Testis (tissue), 3 donors: Measurements from ENCODE around the gene ROPN1B. TPM values are rescaled to one million over a fixed set of nuclear protein-coding genes. Genes with fewer than 3 reads are reported as not detected.

Experiments used
- DNase-seq: peaks from one replicate; pipeline ENCODE4 v3.0.0-alpha.2; 2019
- H3K27ac ChIP-seq, 2 donors: fragments of 200-600 bp; sonication (generic); one replicate each; pipeline ENCODE4 v1.5.1; 2019
- H3K27me3 ChIP-seq: fragments of 200-600 bp; sonication (generic); one replicate; pipeline ENCODE4 v1.5.1; 2019
- H3K36me3 ChIP-seq: fragments of 200-600 bp; sonication (generic); one replicate; pipeline ENCODE4 v1.5.1; 2017; ENCODE audit warnings: low read depth; ENCODE audit errors: missing control alignments
- H3K4me1 ChIP-seq: fragments of 200-600 bp; sonication (generic); one replicate; pipeline ENCODE4 v1.5.1; 2019
- H3K4me3 ChIP-seq, 2 donors: fragments of 200-600 bp; sonication (generic); one replicate each; pipeline ENCODE4 v1.5.1; 2017 to 2019
- H3K9me3 ChIP-seq: fragments of 200-600 bp; sonication (generic); one replicate; pipeline ENCODE4 v1.5.1; 2017
- CTCF ChIP-seq, 3 experiments: fragments of 450-650 bp in 2 of 3; fragments of 200-600 bp in 1 of 3; sonication (generic) in 1 of 3; IDR thresholded peaks; one replicate each; pipeline ENCODE4 v1.5.1; 2016 to 2019; ENCODE audit warnings: antibody characterized with exemption in 3 of 3, mild to moderate bottlenecking in 2 of 3, moderate library complexity in 1 of 3
- POLR2A ChIP-seq: fragments of 450-650 bp; IDR thresholded peaks from one replicate; pipeline ENCODE4 v1.6.1; 2017; ENCODE audit warnings: antibody characterized with exemption, mild to moderate bottlenecking, moderate library complexity
- WGBS, 2 donors: methylation state at CpG; one replicate each; pipeline ENCODE4 v1.1.5; 2018; 5-methylcytosine and 5-hydroxymethylcytosine counted together
- intact Hi-C: fragments of 100-400 bp; cut with DNase I; formaldehyde crosslinking; loops from one replicate; pipeline ENCODE4 v1.15.1; 2023; ENCODE audit warnings: low total_unique reads
- polyA plus RNA-seq: library from polyadenylated mRNA; stranded (reverse); fragments of 350-450 nt; fragmentation: Illumina TruSeq; extraction: RNeasy Lipid Tissue Mini Kit (QIAGEN cat#74804); gene quantifications from one replicate; pipeline ENCODE4 v1.2.3, GENCODE V29; 2014; ENCODE audit warnings: low read depth, low replicate concordance; ENCODE audit not compliant: insufficient read depth
- total RNA-seq, 2 donors: library from RNA; depleted of rRNA; stranded (reverse); fragments of >200 nt; gene quantifications; one replicate each; pipeline ENCODE4 v1.2.3, GENCODE V29; 2016

The ROPN1B gene
- total and polyA plus RNA-seq, 3 donors from 2014 or later: 123 to 534 (median 239) TPM

- no peak overlapping the region for H3K27ac ChIP-seq
- TF ChIP-seq POLR2A (no peak), CTCF (IDR thresholded peaks at IDR 0.05) (no peak)
- H3K27me3 ChIP-seq: no peaks in the 10 kb centered on the region
- intact Hi-C loops: no loop called here
- 71 to 72% methylated on average over 4 of the region's 4 CpGs for WGBS, 2 donors
- DNase-seq: no peak
- no peaks in the 10 kb centered on the region for H3K36me3 ChIP-seq
- no peaks in the 10 kb centered on the region for H3K4me1 ChIP-seq
- no peak overlapping the region for H3K4me3 ChIP-seq
- no peaks in the 10 kb centered on the region for H3K9me3 ChIP-seq
Measured at GRCh38 chr3:126014252-126014651, 45.3 kb downstream of the ROPN1B start.

GRCh38 chr3:126015075-126015474, 46.1 kb downstream of the ROPN1B start:
- no peak for TF ChIP-seq POLR2A
- no peak for TF ChIP-seq CTCF (IDR thresholded peaks at IDR 0.05)
- intact Hi-C loops: no loop called here
- DNase-seq: no peak
- Histone ChIP-seq H3K4me3 (no peak overlapping the region), H3K4me1 (no peaks in the 10 kb centered on the region), H3K36me3 (no peaks in the 10 kb centered on the region), H3K27me3 (no peaks in the 10 kb centered on the region), H3K9me3 (no peaks in the 10 kb centered on the region), H3K27ac (no peak overlapping the region)
- 83 to 85% methylated on average over 10 of the region's 10 CpGs for WGBS, 2 donors

- TF ChIP-seq POLR2A (no peak), CTCF (IDR thresholded peaks at IDR 0.05) (no peak)
- 93 to 95% methylated on average over 8 of the region's 8 CpGs for WGBS, 2 donors
- Histone ChIP-seq H3K36me3 (no peaks in the 10 kb centered on the region), H3K9me3 (no peaks in the 10 kb centered on the region), H3K4me3 (no peak overlapping the region), H3K4me1 (peaks cover 6% of the 10 kb centered on the region), H3K27me3 (no peaks in the 10 kb centered on the region), H3K27ac (no peak overlapping the region)
- intact Hi-C loops: no loop called here
- no peak for DNase-seq
Measured at GRCh38 chr3:126016616-126017015, 47.6 kb downstream of the ROPN1B start.

- no peaks in the 10 kb centered on the region for H3K9me3 ChIP-seq
- no peak for DNase-seq
- WGBS, 2 donors: 94 to 100% methylated on average over 4 to 9 of the region's 9 CpGs
- no peak overlapping the region for H3K27ac ChIP-seq
- no peaks in the 10 kb centered on the region for H3K27me3 ChIP-seq
- no peak for TF ChIP-seq CTCF (IDR thresholded peaks at IDR 0.05)
- TF ChIP-seq POLR2A: no peak
- peaks cover 8% of the 10 kb centered on the region for H3K4me1 ChIP-seq
- H3K4me3 ChIP-seq: no peak overlapping the region
- no peaks in the 10 kb centered on the region for H3K36me3 ChIP-seq
- intact Hi-C loops: no loop called here
Measured at GRCh38 chr3:126017362-126017761, 48.4 kb downstream of the ROPN1B start.

- intact Hi-C loops: no loop called here
- Histone ChIP-seq H3K36me3 (no peaks in the 10 kb centered on the region), H3K27ac (no peak overlapping the region), H3K9me3 (no peaks in the 10 kb centered on the region), H3K4me3 (no peak overlapping the region), H3K4me1 (peaks cover 14% of the 10 kb centered on the region), H3K27me3 (no peaks in the 10 kb centered on the region)
- WGBS, 2 donors: 95 to 100% methylated on average over 1 of the region's 1 CpG
- no peak for DNase-seq
- TF ChIP-seq CTCF (IDR thresholded peaks at IDR 0.05): no peak
- TF ChIP-seq POLR2A: no peak
Measured at GRCh38 chr3:126018545-126018944, 49.6 kb downstream of the ROPN1B start.
